ENCODE data around the gene GLRX5. TPM values are rescaled to one million over a fixed set of nuclear protein-coding genes. Genes with fewer than 3 reads are reported as not detected.
A peak's percentile ranks its signal among the peaks of the same experiment; 100 is the strongest.

The GLRX5 gene
- total RNA-seq, 2 donors from 2014 or later: 21.5 to 49.1 TPM

DNA sequence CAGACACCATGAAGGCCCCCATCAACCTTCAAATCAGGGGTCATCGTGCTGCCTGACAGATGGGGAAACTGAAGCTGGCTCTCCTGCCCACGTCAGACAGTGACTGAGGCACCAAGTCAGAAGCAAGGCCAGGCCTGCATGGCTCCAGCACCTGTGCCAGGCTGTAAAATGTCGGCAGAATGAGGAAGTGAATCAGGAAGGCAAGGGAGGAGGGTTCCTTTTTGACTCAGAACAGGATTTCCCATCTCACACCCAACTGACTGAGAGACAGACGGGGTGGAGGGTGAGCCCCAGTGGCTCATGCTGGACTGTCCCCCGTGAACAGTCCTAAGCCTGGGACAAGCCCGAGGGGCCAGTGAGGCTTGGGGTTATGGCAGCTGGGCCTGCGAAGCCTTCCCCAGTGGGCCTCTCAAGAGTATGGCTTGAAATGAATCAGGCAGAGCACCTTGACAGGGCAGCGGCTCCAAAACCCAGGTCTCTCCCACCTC is 39.3 kb upstream of the GLRX5 start:
- H3K4me1 ChIP-seq: peaks cover 7% of the 10 kb centered on the region
- peak overlapping the region in 1 of 4 donors; percentile 4 for H3K27ac ChIP-seq
- DNase-seq: peak in 1 of 4 donors; percentile 38
- H3K36me3 ChIP-seq (replicated peaks in 1 of 2; ENCODE audit: insufficient read depth in 1 of 2, low read depth in 2 of 2): no peaks in the 10 kb centered on the region
- no peaks in the 10 kb centered on the region for H3K9me3 ChIP-seq
- TF ChIP-seq POLR2A (IDR thresholded peaks at IDR 0.05): no peak
- TF ChIP-seq, protein P1, sequence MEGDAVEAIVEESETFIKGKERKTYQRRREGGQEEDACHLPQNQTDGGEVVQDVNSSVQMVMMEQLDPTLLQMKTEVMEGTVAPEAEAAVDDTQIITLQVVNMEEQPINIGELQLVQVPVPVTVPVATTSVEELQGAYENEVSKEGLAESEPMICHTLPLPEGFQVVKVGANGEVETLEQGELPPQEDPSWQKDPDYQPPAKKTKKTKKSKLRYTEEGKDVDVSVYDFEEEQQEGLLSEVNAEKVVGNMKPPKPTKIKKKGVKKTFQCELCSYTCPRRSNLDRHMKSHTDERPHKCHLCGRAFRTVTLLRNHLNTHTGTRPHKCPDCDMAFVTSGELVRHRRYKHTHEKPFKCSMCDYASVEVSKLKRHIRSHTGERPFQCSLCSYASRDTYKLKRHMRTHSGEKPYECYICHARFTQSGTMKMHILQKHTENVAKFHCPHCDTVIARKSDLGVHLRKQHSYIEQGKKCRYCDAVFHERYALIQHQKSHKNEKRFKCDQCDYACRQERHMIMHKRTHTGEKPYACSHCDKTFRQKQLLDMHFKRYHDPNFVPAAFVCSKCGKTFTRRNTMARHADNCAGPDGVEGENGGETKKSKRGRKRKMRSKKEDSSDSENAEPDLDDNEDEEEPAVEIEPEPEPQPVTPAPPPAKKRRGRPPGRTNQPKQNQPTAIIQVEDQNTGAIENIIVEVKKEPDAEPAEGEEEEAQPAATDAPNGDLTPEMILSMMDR (IDR thresholded peaks at IDR 0.05): no peak
- intact Hi-C loops (cut with DNase I): no loop called here
- 80 to 92% methylated on average over 2 to 8 of the region's 8 CpGs for WGBS, 2 donors
- H3K27me3 ChIP-seq: no peaks in the 10 kb centered on the region
- H3K4me3 ChIP-seq: no peak overlapping the region
- ATAC-seq: no peak

DNA sequence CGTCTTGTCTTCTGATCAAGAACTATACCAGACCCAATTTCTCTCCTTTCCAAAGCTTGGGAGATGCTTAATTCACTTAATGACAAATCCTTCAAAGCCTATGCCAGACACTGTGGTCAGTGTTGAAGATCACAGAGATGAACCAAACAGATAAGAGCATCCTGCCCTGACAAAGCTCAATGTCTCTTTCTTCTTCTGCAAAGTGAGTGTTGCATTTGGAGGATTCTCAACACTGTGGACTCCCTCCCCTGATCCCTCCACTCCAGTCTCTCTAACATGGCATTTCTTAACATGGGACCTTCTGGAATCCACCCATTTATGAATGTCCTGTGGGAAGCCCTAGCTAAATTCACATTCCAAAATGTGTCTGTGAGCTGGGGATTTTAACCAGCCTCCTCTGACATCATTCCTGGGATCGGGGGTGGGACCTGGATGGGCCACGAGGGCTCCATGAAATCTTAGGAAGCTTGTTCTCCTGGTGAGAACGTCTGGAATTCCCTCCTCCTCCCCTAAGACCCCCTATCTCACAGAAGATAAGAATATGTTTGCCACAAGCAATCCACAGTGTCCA is 38.7 kb upstream of the GLRX5 start:
- peaks cover 9% of the 10 kb centered on the region for H3K4me1 ChIP-seq
- no peak for TF ChIP-seq POLR2A (IDR thresholded peaks at IDR 0.05)
- TF ChIP-seq, protein P1 (IDR thresholded peaks at IDR 0.05): no peak
- ATAC-seq (no peak), DNase-seq (no peak)
- peak overlapping the region in 1 of 4 donors; percentile 4 for H3K27ac ChIP-seq
- intact Hi-C loops (cut with DNase I): no loop called here
- no peaks in the 10 kb centered on the region for H3K36me3 ChIP-seq (replicated peaks in 1 of 2; ENCODE audit: insufficient read depth in 1 of 2, low read depth in 2 of 2)
- H3K4me3 ChIP-seq: no peak overlapping the region
- no peaks in the 10 kb centered on the region for H3K9me3 ChIP-seq
- H3K27me3 ChIP-seq: no peaks in the 10 kb centered on the region
- 40 to 44% methylated on average over 4 of the region's 4 CpGs for whole genome bisulfite sequencing, 2 donors

DNA sequence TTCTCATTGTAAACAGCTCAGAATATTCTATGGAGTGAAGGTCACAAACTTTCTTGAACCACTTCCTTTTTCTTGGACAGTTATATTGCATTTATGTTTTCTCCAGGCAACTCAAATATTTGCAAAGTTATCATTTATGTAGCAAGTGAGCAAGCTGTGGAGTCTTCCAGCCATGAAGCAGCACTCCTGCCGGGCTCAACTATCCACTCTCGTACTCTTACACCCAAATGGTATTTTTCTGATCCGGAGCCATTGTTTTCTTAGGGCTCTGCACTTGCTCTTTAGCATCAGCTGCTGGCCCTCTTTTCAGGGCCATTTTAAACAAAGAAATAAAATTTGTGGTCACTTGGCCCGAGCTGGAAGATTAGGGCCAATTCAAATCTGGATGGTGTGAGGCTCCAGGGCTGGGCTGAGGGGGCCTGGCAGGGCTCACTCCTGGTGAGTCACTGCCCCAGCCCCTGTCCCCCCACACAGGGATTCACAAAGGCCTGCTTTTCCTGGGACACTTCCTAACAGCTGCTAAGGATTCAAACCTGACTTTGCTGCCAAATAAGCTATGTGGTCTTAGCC is 38.1 kb upstream of the GLRX5 start:
- no peak for DNase-seq
- Histone ChIP-seq H3K4me1 (peaks cover 9% of the 10 kb centered on the region), H3K9me3 (no peaks in the 10 kb centered on the region), H3K27me3 (no peaks in the 10 kb centered on the region), H3K4me3 (no peak overlapping the region), H3K27ac (peak overlapping the region in 1 of 4 donors; percentile 15), H3K36me3 (replicated peaks in 1 of 2; ENCODE audit: insufficient read depth in 1 of 2, low read depth in 2 of 2) (no peaks in the 10 kb centered on the region)
- intact Hi-C loops (cut with DNase I): no loop called here
- TF ChIP-seq, protein P1 (IDR thresholded peaks at IDR 0.05): no peak
- TF ChIP-seq POLR2A (IDR thresholded peaks at IDR 0.05): no peak
- 27 to 40% methylated on average over 4 of the region's 4 CpGs for WGBS, 2 donors
- ATAC-seq: no peak

DNA sequence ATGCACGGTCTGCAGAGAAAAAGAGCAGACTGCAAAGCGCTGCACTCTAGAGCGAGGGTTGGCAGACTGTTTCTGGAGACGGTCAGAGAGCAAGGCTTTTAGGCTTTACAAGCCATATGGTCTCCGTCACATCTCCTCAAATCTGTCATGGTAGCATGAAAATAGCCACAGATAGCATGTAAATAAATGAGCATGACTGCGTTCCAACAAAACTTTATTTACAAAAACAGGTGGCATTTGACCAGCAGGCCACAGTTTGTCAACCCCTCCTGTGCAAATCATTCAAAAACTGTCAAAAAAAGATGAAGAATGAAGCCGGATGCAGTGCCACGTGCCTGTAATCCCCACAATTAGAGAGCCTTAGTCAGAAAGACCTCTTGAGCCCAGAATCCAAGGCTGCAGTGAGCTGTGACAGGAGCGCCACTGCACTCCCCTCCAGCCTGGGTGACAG is 37.3 kb upstream of the GLRX5 start:
- DNase-seq (no peak), ATAC-seq (no peak)
- TF ChIP-seq, protein P1 (IDR thresholded peaks at IDR 0.05): no peak
- no peak for TF ChIP-seq POLR2A (IDR thresholded peaks at IDR 0.05)
- 67 to 74% methylated on average over 9 of the region's 9 CpGs for WGBS, 2 donors
- Histone ChIP-seq H3K9me3 (no peaks in the 10 kb centered on the region), H3K36me3 (replicated peaks in 1 of 2; ENCODE audit: insufficient read depth in 1 of 2, low read depth in 2 of 2) (no peaks in the 10 kb centered on the region), H3K27me3 (no peaks in the 10 kb centered on the region), H3K4me3 (no peak overlapping the region), H3K4me1 (peaks cover 9% of the 10 kb centered on the region), H3K27ac (no peak overlapping the region)
- intact Hi-C loops (cut with DNase I): no loop called here
